ENCODE data around the gene ITGB5.
A peak's percentile ranks its signal among the peaks of the same experiment; 100 is the strongest.
"Not testable (repeated sequence)": the region's sequence is repeated elsewhere in the genome, so short reads cannot be mapped to it uniquely, and the experiment has no call there.

Gene ITGB5

DNA sequence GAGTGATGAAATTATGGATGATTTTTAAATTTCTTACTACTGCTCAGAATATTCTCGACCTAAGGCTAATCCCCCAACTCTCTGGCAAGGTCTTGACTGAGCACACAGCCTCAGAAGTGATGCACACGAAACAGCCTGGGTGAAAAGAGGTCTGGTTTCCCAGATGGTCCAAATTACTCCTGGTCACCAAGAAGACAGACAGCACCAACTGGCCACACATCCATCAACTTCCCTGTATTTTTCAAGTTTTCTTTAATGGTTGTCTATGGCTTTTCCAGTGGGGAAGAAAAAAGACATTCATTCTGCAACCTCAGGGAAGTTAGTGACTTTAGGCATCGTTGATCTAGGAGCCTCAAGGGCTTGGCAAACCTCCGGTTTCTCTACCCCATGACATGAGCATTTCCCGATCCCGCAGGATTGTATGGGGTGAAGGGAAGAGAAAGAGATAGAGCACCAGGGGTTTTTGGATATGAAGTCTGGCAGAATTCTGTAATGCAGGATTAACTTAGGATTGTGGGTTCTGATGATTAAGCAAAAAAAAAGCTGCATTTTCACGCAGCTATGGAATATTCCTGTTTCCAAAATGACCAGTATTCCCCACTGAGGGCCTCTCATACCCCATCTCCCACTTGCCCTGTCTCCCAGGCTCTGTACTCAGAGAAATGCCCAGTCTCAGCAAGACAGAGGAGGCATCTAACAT, 94.7 kb downstream of the ITGB5 start:
- DNase-seq (ENCODE audit: low read depth, low spot score): no peak
- CTCF ChIA-PET: interaction anchor here (2.3 kb wide), 1 partner anchor 109 kb away, joined by 17 read pairs; no protein-coding TSS in a partner anchor
- no peak overlapping the region for H3K4me3 ChIP-seq (ENCODE audit: low read depth, low read length)
- POLR2A ChIA-PET: interaction anchor here (0.6 to 1.7 kb wide), 2 partner anchors 21 to 752 kb away, joined by 3 to 6 read pairs; no protein-coding TSS in a partner anchor
- TF ChIP-seq, protein P1, sequence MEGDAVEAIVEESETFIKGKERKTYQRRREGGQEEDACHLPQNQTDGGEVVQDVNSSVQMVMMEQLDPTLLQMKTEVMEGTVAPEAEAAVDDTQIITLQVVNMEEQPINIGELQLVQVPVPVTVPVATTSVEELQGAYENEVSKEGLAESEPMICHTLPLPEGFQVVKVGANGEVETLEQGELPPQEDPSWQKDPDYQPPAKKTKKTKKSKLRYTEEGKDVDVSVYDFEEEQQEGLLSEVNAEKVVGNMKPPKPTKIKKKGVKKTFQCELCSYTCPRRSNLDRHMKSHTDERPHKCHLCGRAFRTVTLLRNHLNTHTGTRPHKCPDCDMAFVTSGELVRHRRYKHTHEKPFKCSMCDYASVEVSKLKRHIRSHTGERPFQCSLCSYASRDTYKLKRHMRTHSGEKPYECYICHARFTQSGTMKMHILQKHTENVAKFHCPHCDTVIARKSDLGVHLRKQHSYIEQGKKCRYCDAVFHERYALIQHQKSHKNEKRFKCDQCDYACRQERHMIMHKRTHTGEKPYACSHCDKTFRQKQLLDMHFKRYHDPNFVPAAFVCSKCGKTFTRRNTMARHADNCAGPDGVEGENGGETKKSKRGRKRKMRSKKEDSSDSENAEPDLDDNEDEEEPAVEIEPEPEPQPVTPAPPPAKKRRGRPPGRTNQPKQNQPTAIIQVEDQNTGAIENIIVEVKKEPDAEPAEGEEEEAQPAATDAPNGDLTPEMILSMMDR (IDR thresholded peaks at IDR 0.05; ENCODE audit: insufficient read depth, low read length, missing control alignments): no peak

DNA sequence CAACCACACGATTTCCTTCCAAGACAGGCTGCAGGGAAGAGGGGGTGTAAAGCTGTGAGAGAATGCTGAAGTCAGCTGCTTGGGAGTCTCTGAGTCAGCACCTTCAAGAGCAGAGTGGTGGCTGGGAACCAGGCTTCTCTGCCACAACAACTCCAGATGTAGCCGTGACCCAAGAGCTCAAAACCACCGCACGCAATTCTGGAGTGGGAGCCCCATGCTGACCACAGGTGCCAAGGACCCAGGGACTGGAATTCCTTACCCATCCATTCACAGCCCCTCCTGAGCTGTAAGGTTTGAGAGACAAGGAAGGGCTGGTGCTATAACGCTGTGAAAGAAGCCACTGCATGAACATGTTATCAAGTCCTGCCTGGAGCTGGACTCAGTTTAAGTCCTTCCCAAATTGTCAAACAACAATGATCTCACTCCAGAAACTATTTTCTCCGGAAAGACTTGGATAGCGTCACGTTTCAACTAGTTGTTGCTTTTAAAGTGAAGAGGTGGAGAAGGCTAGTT, 95.5 kb downstream of the ITGB5 start:
- TF ChIP-seq, protein P1 (IDR thresholded peaks at IDR 0.05; ENCODE audit: insufficient read depth, low read length, missing control alignments): no peak
- H3K4me3 ChIP-seq (ENCODE audit: low read depth, low read length): peak overlapping the region; percentile 36
- CTCF ChIA-PET: interaction anchor here (0.9 to 2.3 kb wide), 7 partner anchors 9 to 110 kb away, joined by 3 to 17 read pairs (median 4); no protein-coding TSS in a partner anchor
- POLR2A ChIA-PET: interaction anchor here (0.6 to 1.7 kb wide), 11 partner anchors 12 to 752 kb away, joined by 3 to 9 read pairs (median 4); partner anchors contain the start of gene ITGB5
- peak; percentile 95 for DNase-seq (ENCODE audit: low read depth, low spot score)

DNA sequence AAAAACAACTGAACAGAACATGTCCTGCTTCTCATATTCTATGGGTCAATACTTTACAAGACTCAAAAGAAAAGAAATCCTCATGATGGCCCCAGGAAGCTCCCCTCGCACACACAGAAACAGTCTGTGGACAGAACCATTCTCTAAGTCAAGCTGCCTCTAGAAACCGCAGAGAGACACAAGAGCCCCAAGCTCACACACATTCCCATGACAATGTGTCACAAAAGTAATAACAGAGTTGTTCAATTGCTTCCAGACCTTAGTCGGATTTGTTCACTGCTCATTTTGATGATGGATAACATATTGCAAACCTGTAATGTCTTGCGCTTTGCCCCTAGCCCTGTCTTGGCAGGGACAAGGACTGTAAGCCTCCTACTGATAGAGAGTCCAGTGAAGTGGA, 96.0 kb downstream of the ITGB5 start:
- peak overlapping the region; percentile 36 for H3K4me3 ChIP-seq (ENCODE audit: low read depth, low read length)
- TF ChIP-seq, protein P1 (IDR thresholded peaks at IDR 0.05; ENCODE audit: insufficient read depth, low read length, missing control alignments): no peak
- no peak for DNase-seq (ENCODE audit: low read depth, low spot score)
- POLR2A ChIA-PET: interaction anchor here (0.9 to 1.7 kb wide), 11 partner anchors 11 to 96 kb away, joined by 3 to 9 read pairs (median 4); partner anchors contain the start of gene ITGB5
- CTCF ChIA-PET: interaction anchor here (0.9 to 2.3 kb wide), 7 partner anchors 8 to 110 kb away, joined by 3 to 17 read pairs (median 4); no protein-coding TSS in a partner anchor

DNA sequence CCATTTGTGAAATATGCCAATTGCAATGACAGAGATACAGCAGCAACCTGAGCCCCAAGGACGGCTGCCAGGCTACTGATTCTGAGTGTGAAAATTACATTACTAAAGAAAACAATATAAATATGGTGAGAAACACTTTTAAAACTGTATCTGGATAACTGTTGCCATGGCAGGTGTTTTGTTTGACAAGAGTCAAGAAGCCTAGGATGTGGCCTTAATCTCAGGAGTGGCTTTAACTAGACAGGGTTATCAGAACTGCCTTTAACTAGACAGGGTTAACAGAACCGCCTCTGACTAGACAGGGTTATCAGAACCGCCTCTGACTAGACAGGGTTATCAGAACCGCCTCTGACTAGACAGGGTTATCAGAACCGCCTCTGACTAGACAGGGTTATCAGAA, 98.1 kb downstream of the ITGB5 start:
- DNase-seq (ENCODE audit: low read depth, low spot score); H3K4me3 ChIP-seq (ENCODE audit: low read depth, low read length); POLR2A ChIA-PET: not testable (repeated sequence)
- CTCF ChIA-PET: interaction anchor here (1.3 to 6.9 kb wide), 5 partner anchors 9 to 115 kb away, joined by 4 to 188 read pairs (median 25); no protein-coding TSS in a partner anchor

DNA sequence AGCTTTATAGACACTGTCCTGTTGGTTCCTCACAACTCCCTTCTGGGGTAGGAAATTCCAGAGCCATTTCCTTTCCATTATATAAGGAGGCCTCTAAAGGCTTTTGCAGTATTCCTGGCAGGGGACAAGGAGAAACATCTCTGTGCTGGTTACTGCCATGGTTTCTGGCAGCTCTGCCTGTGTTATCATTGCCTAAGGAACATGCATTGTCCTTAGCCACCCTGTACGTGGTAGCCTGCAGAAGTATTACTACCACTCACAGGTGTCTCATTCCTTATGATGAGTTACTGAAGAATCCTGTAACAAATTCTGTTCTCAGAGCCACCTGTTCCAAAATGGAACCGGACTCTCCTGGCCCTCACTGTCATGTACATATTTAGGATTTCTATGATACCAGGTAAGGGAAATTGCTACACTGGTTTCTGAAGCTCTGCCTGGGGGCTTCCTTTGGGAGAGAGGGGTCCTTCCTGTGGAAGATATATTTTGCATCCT, 98.9 kb downstream of the ITGB5 start:
- DNase-seq (ENCODE audit: low read depth, low spot score): no peak
- CTCF ChIA-PET: interaction anchor here (1.1 to 6.9 kb wide), 10 partner anchors 9 to 116 kb away, joined by 4 to 188 read pairs (median 6); no protein-coding TSS in a partner anchor
- H3K4me3 ChIP-seq (ENCODE audit: low read depth, low read length): no peak overlapping the region
- POLR2A ChIA-PET: interaction anchor here (1.3 kb wide), 1 partner anchor 99 kb away, joined by 4 read pairs; the partner anchor contains the start of gene ITGB5
- TF ChIP-seq, protein P1 (IDR thresholded peaks at IDR 0.05; ENCODE audit: insufficient read depth, low read length, missing control alignments): no peak

DNA sequence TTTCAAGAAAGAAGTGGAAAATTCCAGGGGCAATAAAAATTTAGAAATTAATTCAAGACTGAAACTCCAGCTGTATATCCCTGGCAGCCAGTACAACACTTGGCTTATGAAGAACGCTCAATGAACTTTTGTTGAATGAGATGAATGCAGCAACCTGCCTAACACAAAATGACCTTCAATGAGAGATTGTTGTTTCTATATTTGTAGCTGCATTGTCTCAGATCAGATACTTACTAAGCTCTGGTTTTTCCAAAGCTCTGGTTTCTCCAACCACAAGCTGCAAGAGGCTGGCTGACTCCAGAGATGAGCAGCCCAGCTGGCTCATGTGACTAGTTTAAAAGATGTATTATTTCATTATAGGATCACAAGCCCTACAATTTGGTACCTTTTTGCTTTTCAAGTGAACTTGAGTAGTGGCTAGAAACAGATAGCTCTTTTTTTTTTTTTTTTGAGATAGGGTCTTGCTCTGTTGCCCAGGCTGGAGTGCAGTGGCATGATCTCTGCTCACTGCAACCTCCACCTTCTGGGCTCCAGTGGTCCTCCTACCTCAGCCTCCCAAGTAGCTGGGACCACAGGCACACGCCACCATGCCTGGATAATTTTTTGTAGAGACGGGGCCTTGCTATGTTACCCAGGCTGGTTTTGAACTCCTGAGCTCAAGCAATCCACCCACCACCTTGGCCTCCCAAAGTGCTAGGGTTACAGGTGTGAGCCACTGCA, 99.5 kb downstream of the ITGB5 start:
- no peak overlapping the region for H3K4me3 ChIP-seq (ENCODE audit: low read depth, low read length)
- POLR2A ChIA-PET: interaction anchor here (0.7 to 1.3 kb wide), 2 partner anchors 20 to 99 kb away, joined by 3 to 4 read pairs; partner anchors contain the start of gene ITGB5
- CTCF ChIA-PET: interaction anchor here (0.8 to 6.9 kb wide), 23 partner anchors 8 to 798 kb away, joined by 3 to 188 read pairs (median 6); no protein-coding TSS in a partner anchor
- DNase-seq (ENCODE audit: low read depth, low spot score): no peak
- TF ChIP-seq, protein P1 (IDR thresholded peaks at IDR 0.05; ENCODE audit: insufficient read depth, low read length, missing control alignments): no peak

Data from AG04449 (cell line).